WTC11 (cell line): ENCODE measurements around the gene IPO4. TPM values are rescaled to one million over a fixed set of nuclear protein-coding genes. Genes with fewer than 3 reads are reported as not detected.

ENCODE experiments used
- ATAC-seq: fragments of 200-7000 bp; cut with Tn5 transposase; 2 replicates; pipeline ENCODE4 v1.10.0; 2021; ENCODE audit warnings: mild to moderate bottlenecking, moderate library complexity
- CTCF ChIA-PET: fragments of 300-600 bp; sonication (Branson Sonifier 250); formaldehyde crosslinking; loops from one replicate; lab custom pipeline; 2021; ENCODE audit warnings: antibody characterized with exemption; lab: Charles Lee
- POLR2A ChIA-PET: fragments of 350-600 bp; sonication (Branson Sonifier 250); formaldehyde crosslinking; loops from one replicate; lab custom pipeline; 2021; ENCODE audit warnings: antibody characterized with exemption; lab: Charles Lee
- DNase-seq: peaks from one replicate; pipeline ENCODE4 v3.0.0; 2021; ENCODE audit warnings: low spot score
- H3K27ac Mint-ChIP-seq: 2 replicates; pipeline ENCODE4 v1.8.0; 2021; ENCODE audit warnings: mixed read lengths
- H3K27me3 Mint-ChIP-seq: 2 replicates; pipeline ENCODE4 v1.8.0; 2021; ENCODE audit warnings: low read depth, mild to moderate bottlenecking, moderate library complexity, mixed read lengths
- H3K36me3 Mint-ChIP-seq: 2 replicates; pipeline ENCODE4 v1.8.0; 2021; ENCODE audit warnings: mixed read lengths
- H3K4me1 Mint-ChIP-seq: 2 replicates; pipeline ENCODE4 v1.8.0; 2022; ENCODE audit warnings: mixed read lengths
- H3K4me3 Mint-ChIP-seq: 2 replicates; pipeline ENCODE4 v1.8.0; 2021; ENCODE audit warnings: mild to moderate bottlenecking, moderate library complexity, mixed read lengths
- H3K9me3 Mint-ChIP-seq: 2 replicates; pipeline ENCODE4 v1.8.0; 2021; ENCODE audit warnings: mixed read lengths
- ARID4B ChIP-seq: sonication (generic); formaldehyde crosslinking; IDR thresholded peaks from 2 replicates; pipeline ENCODE4 v1.8.0; 2023; ENCODE audit warnings: missing genetic modification reagents, mild to moderate bottlenecking, borderline replicate concordance
- ATF2 ChIP-seq: sonication (generic); formaldehyde crosslinking; IDR thresholded peaks from 2 replicates; pipeline ENCODE4 v1.8.1; 2022; ENCODE audit warnings: low read depth, missing genetic modification reagents, borderline replicate concordance
- CTCF ChIP-seq: fragments of 200-600 bp; IDR thresholded peaks from 2 replicates; pipeline ENCODE4 v1.8.0; 2022; ENCODE audit warnings: antibody characterized with exemption
- E2F1 ChIP-seq: sonication (generic); formaldehyde crosslinking; IDR thresholded peaks from 2 replicates; pipeline ENCODE4 v1.8.0; 2022; ENCODE audit warnings: mild to moderate bottlenecking, missing genetic modification reagents
- JAZF1 ChIP-seq: fragments of 250-450 bp; sonication (Bioruptor Pico); IDR thresholded peaks from 2 replicates; pipeline ENCODE4 v1.9.0; 2021; ENCODE audit warnings: moderate library complexity, mild to moderate bottlenecking, inconsistent platforms
- RELA ChIP-seq: sonication (generic); formaldehyde crosslinking; IDR thresholded peaks from 2 replicates; pipeline ENCODE4 v1.8.1; 2022; ENCODE audit warnings: missing genetic modification reagents, mild to moderate bottlenecking, borderline replicate concordance
- SMAD4 ChIP-seq: sonication (generic); formaldehyde crosslinking; IDR thresholded peaks from 2 replicates; pipeline ENCODE4 v1.8.0; 2022; ENCODE audit warnings: mild to moderate bottlenecking, missing genetic modification reagents
- SOX15 ChIP-seq: fragments of 250-450 bp; sonication (Bioruptor Pico); IDR thresholded peaks from 2 replicates; pipeline ENCODE4 v1.9.0; 2021; ENCODE audit warnings: mild to moderate bottlenecking
- SP1 ChIP-seq: sonication (generic); formaldehyde crosslinking; conservative IDR thresholded peaks from 2 replicates; pipeline ENCODE4 v1.8.1; 2022; ENCODE audit warnings: missing genetic modification reagents
- STAT6 ChIP-seq: sonication (generic); formaldehyde crosslinking; conservative IDR thresholded peaks from 2 replicates; pipeline ENCODE4 v1.8.1; 2023; ENCODE audit warnings: mild to moderate bottlenecking, low read depth, missing genetic modification reagents, moderate library complexity
- ZNF138 ChIP-seq: sonication (generic); formaldehyde crosslinking; conservative IDR thresholded peaks from 2 replicates; pipeline ENCODE4 v1.8.1; 2022; ENCODE audit warnings: mild to moderate bottlenecking, moderate library complexity, missing genetic modification reagents
- ZNF281 ChIP-seq: sonication (generic); formaldehyde crosslinking; IDR thresholded peaks from 2 replicates; pipeline ENCODE4 v1.8.0; 2023; ENCODE audit warnings: mild to moderate bottlenecking, missing genetic modification reagents
- ZNF317 ChIP-seq: sonication (generic); formaldehyde crosslinking; IDR thresholded peaks from 2 replicates; pipeline ENCODE4 v1.8.1; 2023; ENCODE audit warnings: low read depth, mild to moderate bottlenecking, moderate library complexity, missing genetic modification reagents, borderline replicate concordance
- ZNF416 ChIP-seq: fragments of 250-450 bp; sonication (Bioruptor Pico); IDR thresholded peaks from 2 replicates; pipeline ENCODE4 v1.9.0; 2021; ENCODE audit warnings: mild to moderate bottlenecking, inconsistent platforms
- ZNF423 ChIP-seq: fragments of 250-450 bp; sonication (Bioruptor Pico); IDR thresholded peaks from 2 replicates; pipeline ENCODE4 v2.1.2; 2022; ENCODE audit warnings: mild to moderate bottlenecking, moderate library complexity
- ZNF532 ChIP-seq: fragments of 250-450 bp; sonication (Bioruptor Pico); IDR thresholded peaks from 2 replicates; pipeline ENCODE4 v1.9.0; 2021; ENCODE audit warnings: mild to moderate bottlenecking, borderline replicate concordance
- total RNA-seq: library from RNA; stranded (reverse); gene quantifications from 3 replicates; pipeline ENCODE4 v1.2.3, GENCODE V29; 2021

IPO4 gene
- total RNA-seq, 1 experiment from 2014 or later = 128 TPM

GRCh38 chr14:24184104-24184970 lies 4.3 kb downstream of the IPO4 start (continued):
- TF ChIP-seq ZNF281 (CRISPR knock-in tag) (no peak), SP1 (no peak), RELA (CRISPR knock-in tag) (no peak), ZNF416 (no peak), ATF2 (CRISPR knock-in tag) (no peak), ZNF317 (no peak), JAZF1 (CRISPR knock-in tag) (no peak), ZNF423 (no peak)

GRCh38 chr14:24183014-24183481 lies 5.6 kb downstream of the IPO4 start:
- ATAC-seq = no peak
- no peak for DNase-seq
- ChIA-PET CTCF (interaction anchor here (1.0 kb wide), 1 partner anchor 22 kb away, joined by 5 read pairs; the partner anchor contains the start of gene IRF9), POLR2A (no interaction called here)
- Mint-ChIP-seq H3K9me3 (no peaks in the 10 kb centered on the region), H3K36me3 (peaks cover 47% of the 10 kb centered on the region), H3K27ac (no peak overlapping the region), H3K4me1 (peaks cover 9% of the 10 kb centered on the region), H3K27me3 (no peaks in the 10 kb centered on the region), H3K4me3 (no peak overlapping the region)
- TF ChIP-seq STAT6 (CRISPR knock-in tag) (no peak), SMAD4 (no peak), SOX15 (CRISPR knock-in tag) (no peak), ARID4B (no peak), E2F1 (CRISPR knock-in tag) (no peak), ZNF532 (CRISPR knock-in tag) (no peak), ZNF138 (CRISPR knock-in tag) (no peak), CTCF (no peak)
